Measurements from ENCODE around the gene ZFX.
"Not testable (repeated sequence)": the region's sequence is repeated elsewhere in the genome, so short reads cannot be mapped to it uniquely, and the experiment has no call there.

GRCh38 chrX:24155747-24156146 lies 6.2 kb downstream of the ZFX start:
- TF ChIP-seq POLR2A (IDR thresholded peaks at IDR 0.05), result not testable (repeated sequence)
- TF ChIP-seq, protein P1, sequence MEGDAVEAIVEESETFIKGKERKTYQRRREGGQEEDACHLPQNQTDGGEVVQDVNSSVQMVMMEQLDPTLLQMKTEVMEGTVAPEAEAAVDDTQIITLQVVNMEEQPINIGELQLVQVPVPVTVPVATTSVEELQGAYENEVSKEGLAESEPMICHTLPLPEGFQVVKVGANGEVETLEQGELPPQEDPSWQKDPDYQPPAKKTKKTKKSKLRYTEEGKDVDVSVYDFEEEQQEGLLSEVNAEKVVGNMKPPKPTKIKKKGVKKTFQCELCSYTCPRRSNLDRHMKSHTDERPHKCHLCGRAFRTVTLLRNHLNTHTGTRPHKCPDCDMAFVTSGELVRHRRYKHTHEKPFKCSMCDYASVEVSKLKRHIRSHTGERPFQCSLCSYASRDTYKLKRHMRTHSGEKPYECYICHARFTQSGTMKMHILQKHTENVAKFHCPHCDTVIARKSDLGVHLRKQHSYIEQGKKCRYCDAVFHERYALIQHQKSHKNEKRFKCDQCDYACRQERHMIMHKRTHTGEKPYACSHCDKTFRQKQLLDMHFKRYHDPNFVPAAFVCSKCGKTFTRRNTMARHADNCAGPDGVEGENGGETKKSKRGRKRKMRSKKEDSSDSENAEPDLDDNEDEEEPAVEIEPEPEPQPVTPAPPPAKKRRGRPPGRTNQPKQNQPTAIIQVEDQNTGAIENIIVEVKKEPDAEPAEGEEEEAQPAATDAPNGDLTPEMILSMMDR (IDR thresholded peaks at IDR 0.05), result not testable (repeated sequence)

All from testis (tissue), 2 donors.